KOPT-K1 (cell line): Measurements from ENCODE around the gene DBNDD1.
"Not testable (repeated sequence)": the region's sequence is repeated elsewhere in the genome, so short reads cannot be mapped to it uniquely, and the experiment has no call there.

Source experiments
- H3K27ac ChIP-seq: fragments of 200-600 bp; sonication (generic); 2 replicates; pipeline ENCODE4 v1.5.1; 2016; ENCODE audit warnings: antibody characterized with exemption, mild to moderate bottlenecking, low read depth, low read length; ENCODE audit not compliant: poor library complexity, severe bottlenecking
- H3K36me3 ChIP-seq: fragments of 200-600 bp; sonication (generic); 2 replicates; pipeline ENCODE4 v1.5.1; 2017; ENCODE audit warnings: antibody characterized with exemption, mild to moderate bottlenecking, low read length, moderate library complexity; ENCODE audit not compliant: insufficient read depth
- H3K9me3 ChIP-seq: fragments of 200-600 bp; sonication (generic); 2 replicates; pipeline ENCODE4 v1.5.1; 2017; ENCODE audit warnings: antibody characterized with exemption, low read length, mild to moderate bottlenecking; ENCODE audit not compliant: insufficient read depth, poor library complexity, severe bottlenecking

Gene DBNDD1, protein sequence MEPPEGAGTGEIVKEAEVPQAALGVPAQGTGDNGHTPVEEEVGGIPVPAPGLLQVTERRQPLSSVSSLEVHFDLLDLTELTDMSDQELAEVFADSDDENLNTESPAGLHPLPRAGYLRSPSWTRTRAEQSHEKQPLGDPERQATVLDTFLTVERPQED

DNA sequence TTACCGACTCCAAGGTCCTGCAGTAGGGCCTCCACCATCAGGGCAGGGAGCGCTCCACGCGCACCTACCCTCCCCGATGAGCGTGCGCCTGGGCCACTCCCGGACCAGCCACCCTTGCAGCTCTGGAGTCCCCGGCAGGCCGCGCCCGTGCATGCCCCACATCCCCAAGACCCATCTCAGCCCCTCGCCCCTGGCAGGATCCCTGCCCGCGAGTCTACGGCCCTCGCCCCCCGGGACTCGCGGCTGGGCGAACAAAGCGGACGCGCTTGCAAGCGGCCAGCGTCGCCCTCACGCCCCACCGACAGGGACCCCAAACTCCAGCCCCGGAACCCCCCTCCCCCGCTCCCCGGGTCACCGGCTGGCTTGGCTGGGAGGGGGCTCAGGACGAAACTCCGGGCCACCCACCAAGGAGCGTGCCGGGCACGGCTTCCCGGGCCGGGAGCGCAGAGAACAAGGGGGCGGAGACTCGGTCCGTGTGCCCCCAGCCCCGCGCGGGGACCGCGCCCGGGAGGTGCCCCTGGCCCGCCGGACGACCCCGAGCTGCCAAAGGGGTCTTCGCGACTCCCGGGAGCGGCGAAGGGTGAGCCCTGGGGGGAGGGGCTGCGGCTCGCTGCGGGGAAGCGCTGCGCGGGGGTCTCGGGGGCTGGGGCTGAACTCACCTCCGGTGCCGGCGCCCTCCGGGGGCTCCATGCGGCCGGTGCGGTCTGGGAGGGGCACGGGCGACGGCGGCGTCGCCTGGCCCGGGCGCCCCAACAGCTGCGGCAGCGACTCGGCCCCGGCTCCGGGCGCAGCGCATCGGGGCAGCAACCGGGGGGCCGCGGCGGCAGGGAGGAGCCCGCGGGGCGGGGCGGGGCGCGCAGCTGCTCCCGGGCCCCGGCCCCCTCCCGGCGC lies at the start of gene DBNDD1:
Gene DBNDD1, minus strand, starts transcription at position 805 of the 891 bp plus-strand sequence. Its CDS starts 115 bp downstream, at position 690.
- H3K9me3 ChIP-seq: no peaks in the 10 kb centered on the region
- H3K36me3 ChIP-seq: no peaks in the 10 kb centered on the region
- H3K27ac ChIP-seq: no peak within 1 kb of the TSS

DNA sequence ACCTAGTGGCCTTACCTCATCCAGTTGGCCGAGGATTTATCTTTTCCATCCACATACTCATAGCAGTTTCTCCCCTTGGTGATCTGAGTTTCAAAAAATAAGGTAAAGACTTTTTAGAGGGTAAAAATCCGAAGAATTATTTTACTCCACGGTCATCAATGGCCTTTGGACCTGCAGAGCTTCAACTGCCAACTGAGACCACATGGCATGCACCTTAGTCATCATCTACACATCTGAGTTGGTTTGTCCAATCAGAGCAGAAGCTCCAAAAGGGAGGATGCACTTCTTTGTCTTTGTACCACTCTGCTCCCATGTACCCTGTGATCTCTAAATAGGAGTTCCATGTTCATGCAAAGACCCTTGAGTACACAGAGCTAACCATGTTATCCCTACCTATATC lies 42.2 kb upstream of the DBNDD1 start:
- Histone ChIP-seq H3K9me3 (peaks cover 3% of the 10 kb centered on the region), H3K27ac (no peak overlapping the region), H3K36me3 (no peaks in the 10 kb centered on the region)

DNA sequence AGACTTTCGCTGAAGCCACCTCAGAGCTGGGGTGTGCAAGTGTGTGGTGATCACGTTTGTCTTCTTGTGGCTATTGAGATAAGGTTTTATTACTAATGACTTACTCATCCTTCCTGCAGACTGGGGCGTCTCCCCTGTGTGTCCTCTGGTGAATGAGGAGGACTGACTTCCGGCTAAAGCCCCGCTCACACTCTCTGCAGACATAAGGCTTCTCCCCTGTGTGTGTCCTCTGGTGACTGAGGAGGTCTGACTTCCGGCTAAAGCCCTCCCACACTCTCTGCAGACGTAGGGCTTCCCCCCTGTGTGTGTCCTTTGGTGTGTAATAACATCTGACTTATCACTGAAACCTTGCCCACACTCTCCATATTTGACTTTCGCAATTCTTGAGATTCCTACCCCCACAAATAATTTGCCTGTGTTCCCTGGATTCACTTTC lies 38.5 kb upstream of the DBNDD1 start:
- peaks cover 39% of the 10 kb centered on the region for H3K9me3 ChIP-seq
- H3K36me3 ChIP-seq: no peaks in the 10 kb centered on the region
- no peak overlapping the region for H3K27ac ChIP-seq

DNA sequence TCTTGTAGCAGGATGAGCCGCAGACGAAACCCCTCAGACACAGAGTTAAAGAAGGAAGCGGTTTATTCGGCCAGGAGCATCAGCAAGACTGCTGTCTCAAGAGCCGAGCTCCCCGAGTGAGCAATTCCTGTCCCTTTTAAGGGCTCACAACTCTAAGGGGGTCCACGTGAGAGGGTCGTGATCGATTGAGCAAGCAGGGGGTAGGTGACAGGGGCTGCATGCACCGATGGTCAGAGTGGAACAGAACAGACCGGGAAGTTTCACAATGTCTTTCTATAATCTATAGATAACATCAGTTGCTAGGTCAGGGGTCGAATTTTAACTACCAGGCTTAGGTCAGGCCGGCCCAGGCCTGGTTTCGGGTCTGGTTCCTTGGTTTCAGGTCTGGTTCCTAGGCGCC lies 37.3 kb upstream of the DBNDD1 start:
- not testable (repeated sequence) for H3K36me3 ChIP-seq, H3K27ac ChIP-seq
- peaks cover 39% of the 10 kb centered on the region for H3K9me3 ChIP-seq

DNA sequence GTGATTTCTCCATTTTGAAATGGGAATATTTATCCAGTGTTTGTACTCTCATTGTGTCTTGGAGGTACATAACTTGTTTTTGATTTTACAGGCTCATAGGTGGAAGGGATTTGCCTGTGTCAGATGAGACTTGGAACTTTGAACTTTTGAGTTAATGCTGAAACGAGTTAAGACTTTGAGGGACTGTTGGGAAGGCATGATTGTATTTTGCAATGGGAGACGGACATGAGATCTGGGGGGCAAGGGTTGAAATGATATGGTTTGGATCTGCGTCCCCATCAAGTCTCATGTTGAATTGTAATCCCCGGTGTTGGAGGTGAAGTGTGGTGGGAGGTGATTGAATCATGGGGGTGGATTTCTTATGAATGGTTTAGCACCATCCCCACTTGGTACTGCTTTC lies 36.1 kb upstream of the DBNDD1 start:
- Histone ChIP-seq H3K9me3 (peaks cover 39% of the 10 kb centered on the region), H3K36me3 (no peaks in the 10 kb centered on the region)

DNA sequence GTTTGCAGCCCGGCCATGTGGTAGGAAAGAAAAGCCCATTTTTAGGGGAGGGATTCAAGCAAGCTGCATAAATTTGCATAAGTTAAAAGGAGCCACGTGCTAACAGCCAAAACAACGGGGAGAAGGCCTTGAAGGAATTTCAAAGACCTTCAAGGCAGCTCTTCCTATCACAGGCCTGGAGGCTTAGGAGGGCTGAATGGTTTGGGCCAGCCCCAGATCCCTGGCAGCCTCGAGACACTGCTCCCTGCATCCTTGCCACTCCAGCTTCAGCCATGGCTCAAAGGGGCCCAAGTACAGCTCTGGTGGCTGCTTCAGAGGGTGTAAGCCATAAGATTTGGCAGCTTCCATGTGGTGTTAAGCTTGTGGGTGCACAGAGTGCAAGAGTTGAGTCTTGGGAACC lies 35.3 kb upstream of the DBNDD1 start:
- peaks cover 39% of the 10 kb centered on the region for H3K9me3 ChIP-seq
- no peak overlapping the region for H3K27ac ChIP-seq
- H3K36me3 ChIP-seq: no peaks in the 10 kb centered on the region

More for the DNA sequence above, 36.1 kb upstream of the DBNDD1 start:
- no peak overlapping the region for H3K27ac ChIP-seq

DNA sequence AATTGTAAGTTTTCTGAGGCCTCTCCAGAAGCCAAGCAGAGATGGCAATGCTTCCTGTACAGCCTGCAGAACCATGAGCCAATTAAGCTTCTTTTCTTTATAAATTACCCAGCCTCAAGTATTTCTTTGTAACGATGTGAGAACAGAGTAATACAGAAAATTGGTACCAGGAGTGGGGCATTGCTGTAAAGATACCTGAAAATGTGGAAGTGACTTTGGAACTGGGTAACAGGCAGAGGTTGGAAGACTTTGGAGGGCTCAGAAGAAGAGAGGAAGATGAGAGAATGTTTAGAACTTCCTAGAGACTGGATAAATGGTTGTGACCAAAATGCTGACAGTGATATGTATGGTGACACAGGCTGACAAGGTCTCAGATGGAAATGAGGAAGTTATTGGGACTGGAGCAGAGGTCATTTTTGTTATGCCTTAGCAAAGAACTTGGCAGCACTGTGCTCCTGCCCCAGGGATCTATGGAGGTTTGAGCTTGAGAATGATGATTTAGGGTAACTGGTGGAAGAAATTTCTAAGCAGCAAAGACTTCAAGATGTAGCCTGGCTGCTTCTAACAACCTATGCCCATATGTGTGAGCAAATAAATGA lies 34.7 kb upstream of the DBNDD1 start:
- Histone ChIP-seq H3K9me3 (peaks cover 39% of the 10 kb centered on the region), H3K27ac (no peak overlapping the region), H3K36me3 (no peaks in the 10 kb centered on the region)

DNA sequence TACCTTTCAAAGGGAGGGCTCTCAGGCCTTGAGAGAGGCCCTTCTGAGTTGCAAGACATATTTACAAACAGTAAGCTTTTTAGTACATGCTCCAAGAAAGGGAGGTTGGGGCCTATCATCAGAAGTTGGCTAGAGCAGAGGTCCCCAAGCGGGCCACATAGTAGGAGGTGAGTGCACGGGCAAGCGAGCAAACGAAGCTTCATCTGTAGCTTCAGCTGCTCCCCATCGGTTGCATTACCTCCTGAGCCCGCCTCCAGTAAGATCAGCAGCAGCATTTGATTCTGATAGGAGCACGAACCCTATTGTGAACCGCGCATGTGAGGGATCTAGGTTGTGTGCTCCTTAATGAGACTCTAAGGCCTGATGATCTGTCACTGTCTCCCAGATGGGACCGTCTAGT lies 31.7 kb upstream of the DBNDD1 start:
- H3K27ac ChIP-seq: no peak overlapping the region
- H3K36me3 ChIP-seq: no peaks in the 10 kb centered on the region
- H3K9me3 ChIP-seq: peaks cover 32% of the 10 kb centered on the region

DNA sequence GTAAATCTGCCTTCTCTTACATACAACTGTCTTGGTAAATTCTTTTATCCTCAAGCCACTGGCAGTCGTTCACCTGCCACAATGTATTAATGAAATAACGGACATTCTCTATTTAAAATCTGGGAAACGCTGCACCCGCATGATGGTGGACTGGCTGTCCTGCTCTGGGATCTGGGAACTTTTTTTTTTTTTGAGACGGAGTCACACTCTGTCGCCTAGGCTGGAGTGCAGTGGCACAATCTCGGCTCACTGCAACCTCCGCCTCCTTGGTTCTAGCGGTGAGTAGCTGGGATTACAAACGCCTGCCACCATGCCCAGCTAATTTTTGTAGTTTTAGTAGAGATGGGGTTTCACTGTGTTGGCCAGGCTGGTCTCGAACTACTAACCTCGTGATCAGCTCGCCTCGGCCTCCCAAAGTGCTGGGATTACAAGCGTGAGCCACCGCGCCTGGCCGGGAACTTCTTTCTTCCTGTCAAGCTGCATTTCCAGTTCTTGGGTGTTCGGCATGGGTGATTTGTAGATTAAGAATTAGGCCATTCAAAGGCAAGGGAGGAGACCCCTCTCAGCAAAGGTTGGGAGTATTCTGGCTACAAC lies 29.6 kb upstream of the DBNDD1 start:
- H3K27ac ChIP-seq: no peak overlapping the region
- peaks cover 10% of the 10 kb centered on the region for H3K9me3 ChIP-seq
- no peaks in the 10 kb centered on the region for H3K36me3 ChIP-seq

DNA sequence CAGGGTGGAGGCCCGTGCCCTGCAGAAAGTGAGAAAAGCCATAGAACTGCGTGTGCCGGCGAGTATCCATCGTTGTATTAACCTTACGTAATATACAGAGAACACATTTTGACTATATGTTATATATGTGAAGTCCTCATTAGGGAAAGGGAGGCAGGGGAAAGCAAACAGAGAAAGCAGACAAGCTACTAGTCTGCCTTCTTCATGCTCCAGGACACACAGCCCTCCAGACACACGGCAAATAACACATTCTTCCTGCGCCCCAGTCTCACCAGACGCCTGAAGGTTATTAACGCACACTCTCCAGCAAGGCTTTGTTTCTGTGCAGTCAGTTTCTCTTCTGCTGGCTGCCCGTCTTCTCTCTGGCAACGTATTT lies 29.1 kb upstream of the DBNDD1 start:
- H3K36me3 ChIP-seq: no peaks in the 10 kb centered on the region
- H3K27ac ChIP-seq: no peak overlapping the region
- peaks cover 5% of the 10 kb centered on the region for H3K9me3 ChIP-seq

DNA sequence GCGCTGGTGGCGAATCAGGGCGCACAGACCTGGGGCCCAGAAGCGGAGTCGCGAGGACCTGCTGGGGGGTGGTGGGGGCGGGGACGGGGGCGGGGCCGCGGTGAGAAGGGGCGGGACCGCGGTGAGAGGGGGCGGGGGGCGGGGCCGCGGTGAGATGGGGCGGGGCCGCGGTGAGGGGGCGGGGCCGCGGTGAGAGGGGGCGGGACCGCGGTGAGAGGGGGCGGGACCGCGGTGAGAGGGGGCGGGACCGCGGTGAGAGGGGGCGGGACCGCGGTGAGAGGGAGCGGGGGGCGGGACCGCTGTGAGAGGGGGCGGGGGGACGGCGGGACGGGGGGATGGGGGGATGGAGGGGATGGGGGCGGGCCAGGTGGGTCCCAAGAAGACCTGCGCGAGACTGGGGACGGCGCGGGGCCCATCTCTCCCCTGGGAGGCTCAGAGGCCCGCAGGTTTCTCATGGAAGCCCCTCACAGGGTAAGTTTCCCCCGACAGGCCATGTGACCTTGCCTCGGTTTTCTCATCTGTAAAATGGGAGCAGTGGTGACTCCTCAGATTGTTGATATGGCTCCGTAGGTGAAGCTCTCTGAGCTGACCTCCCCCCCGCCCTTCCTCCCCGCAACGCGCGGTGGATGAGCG lies 28.6 kb upstream of the DBNDD1 start:
- no peak overlapping the region for H3K27ac ChIP-seq
- H3K36me3 ChIP-seq: no peaks in the 10 kb centered on the region
- H3K9me3 ChIP-seq: peaks cover under 1% of the 10 kb centered on the region

DNA sequence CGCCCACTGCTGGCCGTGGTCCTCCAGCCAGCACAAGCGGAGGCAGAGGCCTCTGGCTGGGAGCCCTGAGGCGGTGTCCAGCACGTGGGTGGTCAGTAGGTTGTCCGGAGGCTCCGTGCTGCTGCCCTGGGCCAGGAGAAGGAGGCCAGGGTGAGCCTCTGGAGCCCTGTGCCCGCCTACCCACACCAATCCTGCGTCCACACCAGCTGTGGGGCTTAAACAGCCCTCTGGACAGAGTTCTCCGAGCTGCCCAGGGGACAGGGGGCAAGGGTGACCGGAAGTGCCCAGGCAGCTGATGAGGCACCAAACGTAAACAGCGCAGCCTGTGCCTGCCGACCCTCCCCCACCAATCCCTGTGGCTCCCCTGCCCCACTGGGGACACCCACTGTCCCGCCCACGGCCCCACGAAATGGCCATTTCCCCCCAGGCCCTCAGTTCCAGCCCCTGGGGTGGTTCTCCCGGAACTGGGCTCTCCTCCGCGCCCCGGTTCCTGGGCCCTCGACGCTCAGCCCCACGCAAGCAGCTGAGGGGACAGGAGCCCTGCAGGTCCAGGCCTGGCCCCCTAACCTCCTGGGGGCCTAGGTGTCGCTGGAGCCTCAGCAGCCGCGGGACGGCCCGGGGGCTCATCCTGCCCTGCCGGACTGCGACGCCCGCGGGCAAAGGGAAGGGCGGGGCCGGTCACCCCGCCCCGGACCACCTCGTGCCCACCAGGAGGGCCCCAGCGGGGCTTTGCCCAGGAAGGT lies 27.9 kb upstream of the DBNDD1 start:
- Histone ChIP-seq H3K36me3 (no peaks in the 10 kb centered on the region), H3K27ac (no peak overlapping the region), H3K9me3 (no peaks in the 10 kb centered on the region)

DNA sequence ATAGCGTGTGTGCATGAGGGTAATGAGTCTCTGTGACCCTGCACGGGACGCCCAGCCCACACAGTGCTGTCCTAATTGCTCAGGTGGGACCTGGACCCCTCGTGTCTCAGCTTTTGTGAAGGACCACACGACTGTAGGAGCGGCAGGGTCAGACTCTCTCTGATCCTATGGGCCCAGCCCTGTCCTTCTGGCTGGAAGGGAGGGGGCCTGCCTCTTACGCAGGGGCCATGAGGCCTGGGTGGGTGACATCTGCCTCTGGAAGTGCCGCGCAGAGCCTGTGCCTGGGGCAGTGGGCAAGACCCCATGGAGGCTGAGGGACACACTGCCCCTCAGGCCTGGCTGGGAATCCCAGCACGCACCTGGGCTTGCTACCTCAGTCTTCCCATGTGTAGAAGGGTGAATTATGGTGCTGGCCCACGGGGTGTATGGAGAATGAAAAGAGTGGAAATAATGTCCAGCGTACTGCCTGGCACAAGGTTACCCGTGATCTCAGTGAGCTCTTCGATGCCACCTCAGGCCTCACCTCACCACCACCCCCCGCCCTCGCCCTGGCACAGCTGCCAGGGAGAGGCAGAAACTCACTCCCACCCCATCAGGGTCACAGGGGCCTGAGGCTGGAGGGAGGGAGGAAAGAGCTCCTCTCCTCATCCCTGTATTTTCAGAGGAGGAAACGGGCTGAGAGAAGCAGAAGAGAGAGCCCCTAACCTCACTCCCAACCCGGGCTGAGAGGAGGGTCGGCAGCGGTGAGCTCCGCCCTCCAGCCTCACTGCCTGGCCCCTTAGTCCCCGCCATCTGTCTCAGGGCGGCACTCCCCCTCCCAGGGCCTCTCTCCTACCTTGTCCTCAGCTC lies 27.1 kb upstream of the DBNDD1 start:
- Histone ChIP-seq H3K36me3 (no peaks in the 10 kb centered on the region), H3K9me3 (no peaks in the 10 kb centered on the region), H3K27ac (no peak overlapping the region)

DNA sequence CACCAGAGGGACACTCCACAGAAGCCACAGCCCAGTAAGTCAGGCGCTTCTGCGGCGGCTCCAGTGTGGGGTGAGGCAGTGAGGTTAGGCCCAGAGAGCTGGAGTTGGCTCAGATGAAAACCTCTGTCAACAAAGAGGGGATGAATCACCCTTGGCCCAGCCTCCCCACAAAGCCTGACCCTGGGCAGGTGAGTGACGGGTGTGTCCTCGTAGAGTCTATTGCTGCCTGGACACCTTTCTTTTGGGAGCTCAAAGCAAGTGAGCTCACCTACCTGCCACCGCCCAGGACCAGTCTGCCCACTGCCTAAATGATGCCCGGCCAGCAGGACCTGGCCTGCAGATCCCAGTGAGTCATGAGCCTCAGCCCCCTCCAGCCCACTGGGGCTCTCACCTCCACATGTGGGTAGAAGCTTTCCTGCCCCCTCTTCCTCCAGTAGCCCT lies 24.9 kb upstream of the DBNDD1 start:
- no peak overlapping the region for H3K27ac ChIP-seq
- H3K36me3 ChIP-seq: no peaks in the 10 kb centered on the region
- no peaks in the 10 kb centered on the region for H3K9me3 ChIP-seq
